IMR-90 (cell line): ENCODE results near the gene ATRNL1.

Source experiments
- BHLHE40 ChIP-seq: fragments of 150-350 bp; IDR thresholded peaks from 2 replicates; pipeline ENCODE4 v1.6.1; 2016; ENCODE audit warnings: mild to moderate bottlenecking, low read depth, low read length
- CEBPB ChIP-seq: IDR thresholded peaks from 2 replicates; pipeline ENCODE4 v1.6.1; 2012; ENCODE audit warnings: low read depth, low read length, improper control_type of control experiment
- CTCF ChIP-seq: conservative IDR thresholded peaks from 2 replicates; pipeline ENCODE4 v1.5.1; 2012; ENCODE audit warnings: mild to moderate bottlenecking, low read depth, low read length, improper control_type of control experiment
- POLR2A ChIP-seq: IDR thresholded peaks from 2 replicates; pipeline ENCODE4 v1.6.1; 2012; ENCODE audit warnings: mild to moderate bottlenecking, low read depth, low read length
- RFX5 ChIP-seq: IDR thresholded peaks from 2 replicates; pipeline ENCODE4 v1.8.0; 2012; ENCODE audit warnings: low read depth, mild to moderate bottlenecking, low read length, moderate library complexity
- SMC3 ChIP-seq: fragments of 150-350 bp; IDR thresholded peaks from 2 replicates; pipeline ENCODE4 v1.6.1; 2016; ENCODE audit warnings: low read depth, mild to moderate bottlenecking, antibody characterized with exemption, low read length, moderate library complexity

GRCh38 chr10:115555887-115556402 lies 462.8 kb downstream of the ATRNL1 start:
- TF ChIP-seq CTCF, result no peak
- TF ChIP-seq SMC3, result no peak
- TF ChIP-seq POLR2A, result no peak
- TF ChIP-seq RFX5, result no peak
- TF ChIP-seq CEBPB, result peak; percentile 70
- no peak for TF ChIP-seq BHLHE40
